Type B pancreatic cell (in vitro differentiated cells): ENCODE data around the gene PNRC1. TPM values are rescaled to one million over a fixed set of nuclear protein-coding genes. Genes with fewer than 3 reads are reported as not detected.

Experiments
- DNase-seq: peaks from one replicate; pipeline ENCODE4 v3.0.0; 2021; ENCODE audit warnings: mixed read lengths; ENCODE audit not compliant: unreplicated experiment; ENCODE audit errors: extremely low spot score
- H3K27ac Mint-ChIP-seq: 2 replicates; pipeline ENCODE4 v1.8.0; 2021; ENCODE audit warnings: mild to moderate bottlenecking, mixed read lengths
- H3K27me3 Mint-ChIP-seq: 2 replicates; pipeline ENCODE4 v1.8.0; 2021; ENCODE audit warnings: mixed read lengths
- H3K36me3 Mint-ChIP-seq: 2 replicates; pipeline ENCODE4 v1.8.0; 2021; ENCODE audit warnings: mixed read lengths
- H3K4me1 Mint-ChIP-seq: one replicate; pipeline ENCODE4 v1.8.0; 2021; ENCODE audit warnings: mixed read lengths; ENCODE audit not compliant: unreplicated experiment
- H3K4me3 Mint-ChIP-seq: 2 replicates; pipeline ENCODE4 v1.8.0; 2021; ENCODE audit warnings: mild to moderate bottlenecking, mixed read lengths
- H3K9me3 Mint-ChIP-seq: 2 replicates; pipeline ENCODE4 v1.8.0; 2021; ENCODE audit warnings: mixed read lengths
- CTCF ChIP-seq: fragments of 200-600 bp; sonication (generic); conservative IDR thresholded peaks from 2 replicates; pipeline ENCODE4 v1.5.0; 2021; ENCODE audit warnings: antibody characterized with exemption, mild to moderate bottlenecking
- total RNA-seq: library from RNA; stranded (reverse); gene quantifications from 2 replicates; pipeline ENCODE4 v1.2.1, GENCODE V29; 2021; ENCODE audit warnings: low replicate concordance

Gene PNRC1
- total RNA-seq, 1 donor from 2014 or later: 140 TPM

GRCh38 chr6:89134723-89135122 lies 54.2 kb downstream of the PNRC1 start:
- Mint-ChIP-seq H3K4me3 (no peak overlapping the region), H3K36me3 (no peaks in the 10 kb centered on the region), H3K9me3 (no peaks in the 10 kb centered on the region), H3K4me1 (peaks cover 8% of the 10 kb centered on the region), H3K27me3 (no peaks in the 10 kb centered on the region), H3K27ac (no peak overlapping the region)
- TF ChIP-seq CTCF: no peak
- no peak for DNase-seq

Other genes with a start within 250 kb of the PNRC1 start
- 12.1 and 13.4 TPM in 2 replicates for gene RNGTT, start 117.1 kb upstream of the PNRC1 start, total RNA-seq
- gene SRSF12, start 37.3 kb downstream of the PNRC1 start, total RNA-seq: 3.9 and 10.5 TPM in 2 replicates
- gene PM20D2, start 65.3 kb downstream of the PNRC1 start, total RNA-seq: 10.3 and 15.3 TPM in 2 replicates
- 0.12 TPM in 1 of 2 replicates, not detected in the other for gene GABRR1, start 136.6 kb downstream of the PNRC1 start, total RNA-seq
- 0.92 TPM in 1 of 2 replicates, not detected in the other for gene GABRR2, start 234.5 kb downstream of the PNRC1 start, total RNA-seq